DND-41 (cell line): ENCODE results near the gene DEK.

Experiments
- ATAC-seq: fragments of 200-7000 bp; cut with Tn5 transposase; 3 replicates; pipeline ENCODE4 v1.9.1; 2021; ENCODE audit warnings: low read depth; ENCODE audit not compliant: insufficient read depth
- DNase-seq: peaks from one replicate; pipeline ENCODE4 v3.0.0-alpha.2; 2020
- H2AFZ ChIP-seq: 2 replicates; pipeline ENCODE4 v1.6.0; 2012; ENCODE audit warnings: low read depth, low read length
- H3K27ac ChIP-seq: 2 replicates; pipeline ENCODE4 v1.5.1; 2012; ENCODE audit warnings: low read length, inconsistent platforms
- H3K27me3 ChIP-seq: fragments of 200-600 bp; sonication (generic); 2 replicates; pipeline ENCODE4 v1.6.0; 2012; ENCODE audit warnings: low read length, mild to moderate bottlenecking, inconsistent platforms; ENCODE audit not compliant: insufficient read depth, poor library complexity
- H3K36me3 ChIP-seq: 2 replicates; pipeline ENCODE4 v1.5.1; 2012; ENCODE audit warnings: low read length, inconsistent platforms; ENCODE audit not compliant: insufficient read depth
- H3K4me1 ChIP-seq: 2 replicates; pipeline ENCODE4 v1.5.1; 2012; ENCODE audit warnings: mild to moderate bottlenecking, low read length; ENCODE audit not compliant: insufficient read depth
- H3K4me2 ChIP-seq: 2 replicates; pipeline ENCODE4 v1.6.0; 2012; ENCODE audit warnings: mild to moderate bottlenecking, moderate library complexity, low read length, inconsistent platforms; ENCODE audit not compliant: insufficient read depth
- H3K4me3 ChIP-seq, 2 experiments: fragments of 200-600 bp in 1 of 2; shearing (Covaris generic) in 1 of 2; 2 replicates each; pipeline ENCODE4 v1.5.1; 2012 to 2016; ENCODE audit warnings: inconsistent platforms in 2 of 2, low read length in 2 of 2, mild to moderate bottlenecking in 2 of 2, low read depth in 1 of 2, moderate library complexity in 1 of 2
- H3K79me2 ChIP-seq: 2 replicates; pipeline ENCODE4 v1.6.0; 2012; ENCODE audit warnings: low read length, inconsistent platforms; ENCODE audit not compliant: insufficient read depth
- H3K9ac ChIP-seq: 2 replicates; pipeline ENCODE4 v1.6.0; 2012; ENCODE audit warnings: low read depth, mild to moderate bottlenecking, inconsistent platforms, low read length, moderate library complexity
- H3K9me3 ChIP-seq: 2 replicates; pipeline ENCODE4 v1.5.1; 2012; ENCODE audit warnings: low read length, moderate library complexity, mild to moderate bottlenecking, inconsistent platforms; ENCODE audit not compliant: insufficient read depth, severe bottlenecking
- H4K20me1 ChIP-seq: 2 replicates; pipeline ENCODE4 v1.6.0; 2012; ENCODE audit warnings: low read length; ENCODE audit not compliant: insufficient read depth
- EZH2 ChIP-seq: IDR thresholded peaks from 3 replicates; pipeline ENCODE4 v1.6.1; 2012; ENCODE audit warnings: borderline replicate concordance, low read depth, mild to moderate bottlenecking, moderate library complexity, low read length, inconsistent platforms; ENCODE audit not compliant: severe bottlenecking
- TF ChIP-seq, protein P1 (sequence below): IDR thresholded peaks from 2 replicates; pipeline ENCODE4 v1.5.1; 2012; ENCODE audit warnings: borderline replicate concordance, low read length, moderate library complexity, mild to moderate bottlenecking; ENCODE audit not compliant: poor library complexity, severe bottlenecking; ENCODE audit errors: extremely low read depth

DEK gene

DNA sequence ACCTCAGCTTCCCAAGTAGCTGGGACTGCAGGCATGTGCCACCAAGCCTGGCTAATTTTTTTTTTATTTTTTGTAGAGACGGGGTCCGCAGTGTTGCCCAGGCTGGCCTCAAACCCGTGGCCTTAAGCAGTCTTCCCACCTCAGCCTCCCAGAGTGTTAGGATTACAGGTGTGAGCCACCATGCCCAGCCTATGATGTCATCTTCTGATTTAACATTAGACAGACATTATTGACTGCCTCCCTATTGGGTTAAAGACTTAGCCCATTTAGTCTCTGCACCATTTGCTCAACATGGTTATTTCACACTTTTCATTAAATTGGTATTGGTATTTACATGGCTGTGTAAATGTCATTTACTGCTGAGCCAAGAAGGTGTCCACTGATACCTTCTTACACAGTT, 46.1 kb downstream of the DEK start:
- Histone ChIP-seq H3K27me3 (no peaks in the 10 kb centered on the region), H3K4me3 (no peak overlapping the region), H3K36me3 (peaks cover 15% of the 10 kb centered on the region), H3K4me1 (no peaks in the 10 kb centered on the region), H4K20me1 (peaks cover 4% of the 10 kb centered on the region; the same call in 1 of the 2 replicates), H3K9me3 (no peaks in the 10 kb centered on the region), H3K27ac (no peak overlapping the region), H2AFZ (no peak overlapping the region), H3K4me2 (no peak overlapping the region), H3K79me2 (no peaks in the 10 kb centered on the region), H3K9ac (no peak overlapping the region)
- TF ChIP-seq, protein P1, sequence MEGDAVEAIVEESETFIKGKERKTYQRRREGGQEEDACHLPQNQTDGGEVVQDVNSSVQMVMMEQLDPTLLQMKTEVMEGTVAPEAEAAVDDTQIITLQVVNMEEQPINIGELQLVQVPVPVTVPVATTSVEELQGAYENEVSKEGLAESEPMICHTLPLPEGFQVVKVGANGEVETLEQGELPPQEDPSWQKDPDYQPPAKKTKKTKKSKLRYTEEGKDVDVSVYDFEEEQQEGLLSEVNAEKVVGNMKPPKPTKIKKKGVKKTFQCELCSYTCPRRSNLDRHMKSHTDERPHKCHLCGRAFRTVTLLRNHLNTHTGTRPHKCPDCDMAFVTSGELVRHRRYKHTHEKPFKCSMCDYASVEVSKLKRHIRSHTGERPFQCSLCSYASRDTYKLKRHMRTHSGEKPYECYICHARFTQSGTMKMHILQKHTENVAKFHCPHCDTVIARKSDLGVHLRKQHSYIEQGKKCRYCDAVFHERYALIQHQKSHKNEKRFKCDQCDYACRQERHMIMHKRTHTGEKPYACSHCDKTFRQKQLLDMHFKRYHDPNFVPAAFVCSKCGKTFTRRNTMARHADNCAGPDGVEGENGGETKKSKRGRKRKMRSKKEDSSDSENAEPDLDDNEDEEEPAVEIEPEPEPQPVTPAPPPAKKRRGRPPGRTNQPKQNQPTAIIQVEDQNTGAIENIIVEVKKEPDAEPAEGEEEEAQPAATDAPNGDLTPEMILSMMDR, result no peak
- no peak for TF ChIP-seq EZH2
- no peak for ATAC-seq
- DNase-seq, result no peak

DNA sequence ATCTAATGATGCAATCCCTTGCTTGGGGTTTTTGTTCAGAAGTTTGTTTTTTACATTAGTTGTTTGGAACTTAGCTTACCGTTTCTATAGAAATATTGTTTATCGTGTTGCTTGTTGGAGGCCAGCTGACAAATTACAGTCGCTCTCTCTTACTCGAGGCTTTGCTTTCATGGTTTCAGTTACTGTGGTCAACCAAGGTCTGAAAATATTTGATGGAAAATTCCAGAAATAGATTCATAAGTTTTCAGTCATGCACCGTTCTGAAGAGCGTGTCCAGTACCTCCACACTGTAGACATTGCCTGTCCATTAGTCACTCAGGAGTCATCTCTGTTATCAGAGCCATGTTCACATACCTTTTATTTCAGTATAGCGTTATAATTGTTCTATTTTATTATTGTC, 47.9 kb downstream of the DEK start:
- Histone ChIP-seq H3K9me3 (no peaks in the 10 kb centered on the region), H3K9ac (no peak overlapping the region), H2AFZ (no peak overlapping the region), H3K36me3 (peaks cover 3% of the 10 kb centered on the region; the same call in 1 of the 2 replicates), H3K27me3 (no peaks in the 10 kb centered on the region), H3K4me1 (no peaks in the 10 kb centered on the region), H3K27ac (no peak overlapping the region), H3K4me3 (no peak overlapping the region), H3K79me2 (no peaks in the 10 kb centered on the region), H4K20me1 (no peaks in the 10 kb centered on the region; the same call in 1 of the 2 replicates), H3K4me2 (no peak overlapping the region)
- ATAC-seq (no peak), DNase-seq (no peak)
- TF ChIP-seq, protein P1, result no peak
- no peak for TF ChIP-seq EZH2

DNA sequence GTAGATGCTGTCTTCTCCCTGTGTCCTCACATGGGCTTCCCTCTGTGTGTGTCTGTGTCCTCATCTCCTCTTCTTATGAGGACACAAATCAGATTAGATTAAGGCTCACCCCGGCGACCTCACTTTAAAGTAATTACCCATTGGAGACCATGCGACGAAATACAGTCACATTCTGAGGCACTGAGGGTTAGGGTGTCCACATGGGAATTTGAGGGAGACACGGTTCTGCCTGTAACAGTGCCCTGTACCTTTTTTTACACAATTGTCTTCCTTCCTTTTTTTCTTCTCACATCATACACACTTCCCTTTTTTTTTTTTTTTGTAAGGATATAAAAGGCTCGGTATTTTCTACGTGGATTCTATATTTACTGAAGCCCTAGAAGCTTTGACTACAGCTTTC, 48.9 kb downstream of the DEK start:
- Histone ChIP-seq H3K9me3 (no peaks in the 10 kb centered on the region), H3K79me2 (no peaks in the 10 kb centered on the region), H4K20me1 (no peaks in the 10 kb centered on the region; the same call in 1 of the 2 replicates), H2AFZ (no peak overlapping the region), H3K27me3 (no peaks in the 10 kb centered on the region), H3K27ac (no peak overlapping the region), H3K36me3 (no peaks in the 10 kb centered on the region), H3K4me2 (no peak overlapping the region), H3K4me1 (no peaks in the 10 kb centered on the region), H3K9ac (no peak overlapping the region), H3K4me3 (no peak overlapping the region)
- TF ChIP-seq, protein P1, result no peak
- TF ChIP-seq EZH2, result no peak
- ATAC-seq (no peak), DNase-seq (no peak)

DNA sequence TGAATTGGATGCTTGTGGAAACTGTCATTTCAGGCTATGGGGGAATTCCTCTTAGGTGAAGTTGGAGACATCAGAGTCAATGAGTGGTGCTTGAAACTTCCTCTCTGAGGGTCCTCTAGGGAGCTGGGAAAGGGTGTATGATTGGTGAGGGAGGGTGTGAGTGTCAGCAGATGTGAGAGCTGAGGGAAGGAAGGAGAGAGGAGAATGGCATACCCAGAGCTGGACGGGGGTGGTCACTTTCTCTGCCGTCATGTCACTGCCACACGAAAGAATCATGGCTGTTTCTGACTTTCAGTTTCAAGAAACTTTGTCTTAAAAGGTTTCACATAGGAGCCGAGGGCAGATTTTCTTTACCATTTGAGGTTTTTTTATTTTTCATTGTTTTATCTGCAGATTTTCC, 50.3 kb downstream of the DEK start:
- TF ChIP-seq, protein P1, result no peak
- no peak for TF ChIP-seq EZH2
- Histone ChIP-seq H4K20me1 (no peaks in the 10 kb centered on the region; the same call in 1 of the 2 replicates), H3K4me3 (no peak overlapping the region), H3K36me3 (no peaks in the 10 kb centered on the region), H3K9me3 (no peaks in the 10 kb centered on the region), H3K27me3 (no peaks in the 10 kb centered on the region), H3K79me2 (no peaks in the 10 kb centered on the region), H3K4me1 (no peaks in the 10 kb centered on the region), H3K27ac (no peak overlapping the region), H3K4me2 (no peak overlapping the region), H2AFZ (no peak overlapping the region), H3K9ac (no peak overlapping the region)
- no peak for DNase-seq
- no peak for ATAC-seq
